NOMO-1 treated with dmso at 0.1 percent for 144 hours (cell line): ENCODE results near the gene BOK.
"Not testable (repeated sequence)": the region's sequence is repeated elsewhere in the genome, so short reads cannot be mapped to it uniquely, and the experiment has no call there.

ENCODE experiments used
- DNase-seq: peaks from one replicate; lab custom pipeline; 2025; ENCODE audit not compliant: unreplicated experiment; lab: John Stamatoyannopoulos, UW

Gene BOK

GRCh38 chr2:241571821-241572620 is 13.5 kb downstream of the BOK start:
- no peak for DNase-seq

DNA sequence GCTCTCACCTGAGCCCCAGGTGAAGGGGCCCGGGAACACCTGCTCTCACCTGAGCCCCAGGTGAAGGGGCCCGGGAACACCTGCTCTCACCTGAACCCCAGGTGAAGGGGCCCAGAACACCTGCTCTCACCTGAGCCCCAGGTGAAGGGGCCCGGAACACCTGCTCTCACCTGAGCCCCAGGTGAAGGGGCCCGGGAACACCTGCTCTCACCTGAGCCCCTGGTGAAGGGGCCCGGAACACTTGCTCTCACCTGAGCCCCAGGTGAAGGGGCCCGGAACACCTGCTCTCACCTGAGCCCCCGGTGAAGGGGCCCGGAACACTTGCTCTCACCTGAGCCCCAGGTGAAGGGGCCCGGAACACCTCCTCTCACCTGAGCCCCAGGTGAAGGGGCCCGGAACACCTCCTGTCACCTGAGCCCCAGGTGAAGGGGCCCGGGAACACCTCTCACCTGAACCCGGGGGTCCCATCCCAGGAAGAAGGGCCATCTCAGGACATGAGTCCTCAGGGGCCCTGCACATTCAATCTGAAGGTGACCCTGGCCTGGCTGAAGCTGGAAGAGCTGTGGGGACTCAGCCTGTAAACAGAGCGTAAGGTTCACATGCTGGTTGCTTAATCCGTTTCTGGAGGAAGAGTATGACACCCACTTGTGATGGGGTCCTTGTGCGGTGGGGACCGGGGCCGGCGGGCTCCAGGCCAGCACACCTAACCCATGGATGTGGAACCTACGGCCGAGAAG is 14.5 kb downstream of the BOK start:
- DNase-seq = not testable (repeated sequence)

- no peak for DNase-seq
Measured at GRCh38 chr2:241573741-241574140, 15.2 kb downstream of the BOK start.

DNA sequence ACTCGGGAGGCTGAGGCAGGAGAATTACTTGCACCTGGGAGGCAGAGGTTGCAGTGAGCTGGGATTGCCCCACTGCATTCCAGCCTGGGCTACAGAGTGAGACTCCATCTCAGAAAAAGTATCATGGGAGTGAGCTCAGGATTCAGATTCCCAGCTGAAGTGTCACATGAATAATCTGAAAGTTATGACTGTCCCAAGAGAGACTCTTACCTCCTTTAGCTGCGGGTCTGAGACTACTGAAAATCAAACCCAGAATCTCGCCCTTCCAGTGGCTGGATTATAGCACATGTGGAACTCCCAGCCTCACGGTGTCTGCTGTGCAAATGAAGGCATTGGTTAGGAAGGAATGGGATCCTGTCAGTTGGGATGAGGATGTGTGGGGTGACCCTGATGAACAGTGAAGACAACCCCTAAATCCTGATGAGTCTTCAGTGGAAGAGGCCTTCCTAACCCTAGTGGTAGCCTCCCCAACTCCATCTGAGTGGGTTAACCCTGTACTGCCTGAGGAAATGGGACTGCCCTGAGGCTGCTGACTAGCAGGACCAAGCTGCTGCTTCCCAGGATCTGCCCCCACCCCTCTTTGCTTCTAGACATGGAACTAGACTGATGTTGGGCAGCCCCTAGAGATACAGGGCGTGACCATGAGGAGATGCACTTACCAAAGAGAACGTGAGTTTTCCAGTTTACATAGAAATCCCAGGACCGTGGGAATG is 16.5 kb downstream of the BOK start:
- DNase-seq = no peak

DNA sequence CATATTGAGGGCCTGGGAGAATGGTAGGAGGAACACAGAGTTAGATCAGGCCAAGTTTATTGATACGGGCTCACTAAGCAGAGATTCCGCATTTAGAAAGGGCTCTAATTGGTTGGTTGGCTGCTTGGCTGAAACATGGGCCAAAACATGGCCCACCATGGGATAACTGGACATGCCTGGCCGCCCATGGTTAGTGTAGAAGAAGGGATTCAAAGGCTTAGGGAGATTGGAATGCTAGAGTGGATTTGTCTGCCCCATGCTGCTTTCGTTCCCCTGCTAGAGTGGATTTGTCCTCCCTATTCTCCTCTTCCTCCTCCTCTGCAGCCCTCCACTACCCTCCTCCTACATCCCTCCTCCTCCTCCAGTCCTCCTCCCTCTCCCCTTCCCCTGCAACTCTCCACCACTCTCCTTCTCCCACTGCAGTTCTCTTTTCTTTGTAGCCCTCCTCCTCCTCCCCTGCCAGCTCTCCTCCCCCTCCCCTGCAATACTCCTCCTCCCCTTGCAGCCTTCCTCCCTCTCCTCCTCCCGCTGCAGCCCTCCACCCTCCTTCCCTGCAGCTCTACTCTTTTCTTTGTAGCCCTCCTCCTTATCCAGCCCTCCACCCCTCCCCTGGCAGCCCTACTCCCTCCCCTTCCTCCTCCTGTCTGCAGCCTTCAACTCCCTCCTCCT is 17.2 kb downstream of the BOK start:
- no peak for DNase-seq

DNA sequence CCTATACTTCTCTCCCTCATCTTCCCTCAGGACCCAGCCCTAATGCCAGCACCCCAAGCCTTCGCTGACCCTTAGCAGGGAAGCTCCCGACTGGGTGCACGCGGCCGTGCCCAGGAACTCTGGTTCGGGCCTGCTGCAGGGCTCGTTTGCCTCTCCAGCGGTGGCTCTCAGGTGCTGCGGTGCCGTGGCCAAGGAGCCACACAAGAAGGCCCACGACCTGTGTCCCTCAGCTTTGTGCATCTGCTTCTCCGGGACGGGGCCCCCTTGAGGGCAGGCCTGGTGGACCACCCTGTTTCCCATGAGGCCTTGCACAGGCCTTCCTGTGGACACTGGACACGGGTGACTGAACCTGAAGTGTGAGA is 17.7 kb downstream of the BOK start:
- no peak for DNase-seq

DNA sequence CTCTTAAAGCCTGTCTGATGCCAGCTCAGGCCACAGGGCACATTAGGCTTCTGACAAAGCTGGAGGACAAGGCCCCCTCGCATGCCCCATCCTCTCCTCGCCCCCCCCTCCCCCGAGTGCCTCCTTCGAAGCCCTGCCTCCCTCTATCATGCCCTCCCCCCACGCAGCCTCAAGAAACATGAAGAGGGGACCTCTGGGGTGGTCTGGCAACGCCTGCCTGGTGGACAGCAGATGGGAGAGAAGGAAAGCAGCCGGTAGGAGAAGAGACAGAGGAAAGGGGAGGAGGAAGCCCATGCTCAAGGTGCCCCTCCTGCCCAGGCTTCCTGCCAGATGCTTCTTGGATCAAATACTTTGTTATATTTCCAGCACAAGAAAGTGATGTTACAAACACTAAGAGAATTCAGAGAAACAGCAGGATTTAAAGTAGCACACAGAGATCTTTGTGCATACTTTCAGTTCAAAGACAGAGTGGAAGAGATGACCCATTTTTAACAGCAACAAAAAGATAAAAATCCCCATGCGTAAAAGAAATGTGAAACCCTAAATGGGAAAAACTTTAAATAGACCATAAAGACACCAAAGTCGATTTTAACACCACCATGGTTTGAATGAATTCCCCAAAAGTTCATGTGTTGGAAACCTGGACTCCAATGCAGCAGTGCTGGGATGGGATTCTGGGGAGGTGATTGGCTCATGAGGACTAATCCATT is 19.0 kb downstream of the BOK start:
- no peak for DNase-seq

- no peak for DNase-seq
Measured at GRCh38 chr2:241579281-241579680, 20.7 kb downstream of the BOK start.

DNA sequence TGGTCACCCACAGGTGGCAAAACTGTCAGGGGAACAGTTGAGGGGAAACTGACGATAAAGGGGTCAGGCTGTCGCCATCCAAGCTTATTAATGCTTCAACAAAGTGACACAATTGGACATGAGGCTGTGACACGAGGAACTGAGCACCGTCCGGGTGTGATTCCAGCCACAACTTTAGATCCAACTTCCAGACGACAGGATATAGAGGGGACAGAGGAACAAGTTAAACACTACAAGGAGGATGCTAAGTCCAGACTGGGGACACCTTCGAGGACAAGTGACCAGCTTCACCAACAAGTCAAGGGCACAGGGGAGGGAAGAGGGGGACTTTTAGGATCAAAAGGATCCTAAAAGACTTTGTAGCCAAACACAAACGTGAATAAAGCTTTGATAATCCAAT is 23.8 kb downstream of the BOK start:
- no peak for DNase-seq

DNA sequence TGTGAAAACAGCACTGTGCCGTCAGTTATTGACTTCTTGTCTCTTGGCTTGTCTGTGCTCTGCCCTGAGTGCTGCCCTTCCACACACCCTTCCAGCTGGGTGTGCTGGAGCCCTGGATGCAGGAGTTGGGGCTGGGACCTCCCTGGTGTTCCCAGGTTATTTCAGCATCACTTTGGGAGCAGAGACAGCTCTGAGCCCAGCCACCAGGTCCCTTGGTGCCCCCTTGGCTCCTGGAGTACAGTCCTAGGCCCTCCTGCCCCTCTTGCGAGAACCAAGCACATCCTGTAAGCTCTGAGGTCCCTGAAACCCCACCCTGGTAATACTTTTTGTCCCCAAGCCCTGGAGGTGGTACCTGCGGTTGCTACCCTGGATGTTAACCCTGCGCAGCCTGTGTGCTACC is 24.3 kb downstream of the BOK start:
- DNase-seq = no peak

GRCh38 chr2:241584436-241584835 is 25.9 kb downstream of the BOK start:
- no peak for DNase-seq

GRCh38 chr2:241586564-241587264 is 28.2 kb downstream of the BOK start:
- DNase-seq = no peak

GRCh38 chr2:241589863-241590262 is 31.3 kb downstream of the BOK start:
- DNase-seq = not testable (repeated sequence)

DNA sequence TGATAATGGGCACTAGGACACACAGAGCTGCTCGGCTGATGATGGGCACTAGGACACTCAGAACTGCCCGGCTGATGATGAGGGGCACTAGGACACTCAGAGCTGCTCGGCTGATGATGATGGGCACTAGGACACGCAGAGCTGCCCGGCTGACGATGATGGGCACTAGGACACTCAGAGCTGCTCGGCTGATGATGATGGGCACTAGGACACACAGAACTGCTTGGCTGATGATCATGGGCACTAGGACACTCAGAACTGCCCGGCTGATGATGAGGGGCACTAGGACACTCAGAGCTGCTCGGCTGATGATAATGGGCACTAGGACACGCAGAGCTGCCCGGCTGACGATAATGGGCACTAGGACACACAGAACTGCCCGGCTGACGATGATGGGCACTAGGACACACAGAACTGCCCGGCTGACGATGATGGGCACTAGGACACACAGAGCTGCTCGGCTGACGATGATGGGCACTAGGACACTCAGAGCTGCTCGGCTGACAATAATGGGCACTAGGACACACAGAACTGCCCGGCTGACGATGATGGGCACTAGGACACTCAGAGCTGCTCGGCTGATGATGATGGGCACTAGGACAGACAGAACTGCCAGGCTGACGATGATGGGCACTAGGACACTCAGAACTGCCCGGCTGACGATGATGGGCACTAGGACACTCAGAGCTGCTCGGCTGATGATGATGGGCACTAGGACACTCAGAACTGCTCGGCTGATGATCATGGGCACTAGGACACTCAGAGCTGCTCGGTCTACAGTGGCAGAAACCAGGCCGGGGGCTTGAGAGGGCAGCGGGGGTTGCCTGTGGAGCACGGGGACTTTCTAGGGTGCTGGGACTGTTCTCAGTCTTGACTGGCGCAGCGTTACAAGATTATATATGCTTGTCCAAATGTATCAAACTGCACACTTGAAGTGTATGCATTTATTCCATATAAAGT is 32.2 kb downstream of the BOK start:
- not testable (repeated sequence) for DNase-seq

- DNase-seq = no peak
Measured at GRCh38 chr2:241592126-241592845, 33.7 kb downstream of the BOK start.

DNA sequence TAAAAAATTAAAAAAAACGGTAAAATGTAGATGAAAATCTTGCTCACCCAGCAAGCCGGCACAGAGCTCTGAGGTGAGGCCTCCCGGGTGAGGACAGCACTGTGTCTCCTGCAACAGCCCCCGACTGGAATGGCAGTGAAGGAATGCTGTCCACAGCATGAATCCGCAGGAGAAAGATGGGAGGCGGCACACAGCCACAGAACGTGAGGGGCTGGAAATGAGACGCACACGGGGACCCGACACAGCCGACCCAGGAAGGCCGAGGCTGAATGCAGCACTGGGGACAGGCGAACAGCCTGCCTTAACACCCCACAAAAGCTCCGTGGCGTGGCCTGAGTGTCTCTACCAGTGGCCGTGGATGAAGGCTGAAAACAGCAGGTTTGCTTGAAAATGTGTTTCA is 34.7 kb downstream of the BOK start:
- no peak for DNase-seq

- DNase-seq = no peak
Measured at GRCh38 chr2:241595600-241596140, 37.1 kb downstream of the BOK start.

- DNase-seq = no peak
Measured at GRCh38 chr2:241597561-241597960, 39.0 kb downstream of the BOK start.
